22Rv1 (cell line): ENCODE data around the gene ZACN.
"Not testable (repeated sequence)": the region's sequence is repeated elsewhere in the genome, so short reads cannot be mapped to it uniquely, and the experiment has no call there.

ENCODE experiments used
- H3K27ac ChIP-seq: fragments of 450-650 bp; 2 replicates; pipeline ENCODE4 v1.5.1; 2017
- CTCF ChIP-seq: fragments of 450-650 bp; IDR thresholded peaks from 2 replicates; pipeline ENCODE4 v1.5.1; 2017; ENCODE audit warnings: mild to moderate bottlenecking
- ZFX ChIP-seq: fragments of 450-650 bp; IDR thresholded peaks from 2 replicates; pipeline ENCODE4 v1.6.1; 2017; ENCODE audit warnings: antibody characterized with exemption, borderline replicate concordance

ZACN gene

GRCh38 chr17:76056882-76057281 lies 22.1 kb upstream of the ZACN start:
- H3K27ac ChIP-seq: no peak overlapping the region

GRCh38 chr17:76058264-76058663 lies 20.7 kb upstream of the ZACN start:
- H3K27ac ChIP-seq: not testable (repeated sequence)

More at GRCh38 chr17:76056882-76057281, 22.1 kb upstream of the ZACN start:
- no peak for TF ChIP-seq CTCF
- TF ChIP-seq ZFX: no peak

GRCh38 chr17:76063875-76064546 lies 15.0 kb upstream of the ZACN start:
- TF ChIP-seq CTCF: no peak
- H3K27ac ChIP-seq: no peak overlapping the region

GRCh38 chr17:76065775-76066174 lies 13.2 kb upstream of the ZACN start:
- H3K27ac ChIP-seq: no peak overlapping the region
- TF ChIP-seq CTCF: no peak

- H3K27ac ChIP-seq: peak overlapping the region; percentile 62
- TF ChIP-seq CTCF: no peak
- no peak for TF ChIP-seq ZFX
These were observed 7.3 kb upstream of the ZACN start for GRCh38 chr17:76071531-76072147.

GRCh38 chr17:76072148-76072858 lies 6.7 kb upstream of the ZACN start, which contains the start of gene SRP68:
Gene SRP68, minus strand, starts transcription at chr17:76072517. Its CDS starts 26 bp downstream, at chr17:76072491.
- no peak for TF ChIP-seq ZFX
- no peak for TF ChIP-seq CTCF
- peak within 1 kb of the TSS; percentile 62 for H3K27ac ChIP-seq

- H3K27ac ChIP-seq: no peak within 1 kb of the TSS
- TF ChIP-seq CTCF (no peak), ZFX (no peak)
These were observed 4.3 kb upstream of the ZACN start, which contains the start of gene GALR2 for GRCh38 chr17:76074390-76075363. Gene GALR2, plus strand, starts transcription at chr17:76074781. Its CDS starts 103 bp downstream, at chr17:76074884.
